Pulmonary artery endothelial cell (primary cell): ENCODE measurements around the gene PARP3. TPM values are rescaled to one million over a fixed set of nuclear protein-coding genes. Genes with fewer than 3 reads are reported as not detected.

Source experiments
- DNase-seq: peaks from one replicate; pipeline ENCODE4 v3.0.0-alpha.2; 2011; ENCODE audit warnings: low read depth, low spot score
- total RNA-seq: library from RNA; depleted of rRNA; stranded (reverse); fragments of >200 nt; gene quantifications from 2 replicates; pipeline ENCODE4 v1.2.3, GENCODE V29; 2014

The PARP3 gene
- total RNA-seq, 1 donor from 2014 or later: 11.7 TPM

- DNase-seq: no peak
These were observed 5.9 kb downstream of the PARP3 start for GRCh38 chr3:51948016-51948580.

GRCh38 chr3:51949121-51949520 is 7.0 kb downstream of the PARP3 start:
- no peak for DNase-seq

GRCh38 chr3:51950899-51951298 is 8.7 kb downstream of the PARP3 start:
- DNase-seq: no peak

DNA sequence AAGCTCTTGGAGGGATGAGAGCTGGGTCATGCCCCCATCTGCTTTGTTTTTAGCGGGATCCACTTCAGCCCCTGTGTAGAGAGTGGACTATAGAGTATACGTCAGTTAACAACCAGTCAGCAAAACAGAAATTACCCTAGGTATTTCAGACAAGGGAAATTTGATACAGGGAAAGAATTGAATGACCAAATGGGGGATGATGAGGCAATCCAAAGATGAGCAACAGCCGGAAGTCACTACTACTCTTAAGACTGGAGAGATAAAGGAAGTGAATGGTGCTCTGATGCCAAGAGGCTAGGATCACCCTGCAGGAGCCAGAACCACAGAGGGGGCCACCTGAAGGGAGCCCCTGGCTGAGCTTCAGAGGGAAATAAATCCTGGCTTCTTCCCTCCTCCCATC is 11.3 kb downstream of the PARP3 start:
- DNase-seq: no peak

DNA sequence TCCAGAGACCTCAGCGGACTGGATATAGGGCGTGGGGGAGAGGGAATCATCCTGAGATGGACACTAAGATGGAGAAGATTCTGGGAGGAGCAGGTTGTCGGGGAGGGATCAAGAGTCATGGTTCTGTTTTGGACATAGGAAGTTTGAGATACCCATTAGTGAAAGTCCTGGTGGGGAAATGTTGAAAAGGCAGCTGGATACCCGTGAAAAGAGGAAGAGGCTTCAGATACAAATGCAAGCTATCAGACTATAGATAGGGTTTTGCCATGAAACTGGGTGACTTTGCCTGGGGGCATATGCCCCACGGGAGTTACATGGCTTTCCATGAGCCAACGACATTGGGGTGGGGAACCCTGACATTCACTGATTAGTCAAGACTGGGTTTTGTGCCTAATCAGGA is 11.9 kb downstream of the PARP3 start:
- DNase-seq: no peak

- no peak for DNase-seq
These were observed 12.6 kb downstream of the PARP3 start for GRCh38 chr3:51954713-51955112.

GRCh38 chr3:51955175-51955892 is 13.2 kb downstream of the PARP3 start, which contains the start of gene GPR62:
Gene GPR62 (plus strand): TSS chr3:51955381. CDS start chr3:51955653, 272 bp downstream.
- no peak for DNase-seq

- no peak for DNase-seq
These were observed 14.0 kb downstream of the PARP3 start for GRCh38 chr3:51955893-51956770.

GRCh38 chr3:51957520-51958205 is 15.5 kb downstream of the PARP3 start:
- DNase-seq: no peak

- DNase-seq: no peak
These were observed 16.7 kb downstream of the PARP3 start for GRCh38 chr3:51958603-51959521.

GRCh38 chr3:51959651-51960050 is 17.5 kb downstream of the PARP3 start:
- DNase-seq: no peak

DNA sequence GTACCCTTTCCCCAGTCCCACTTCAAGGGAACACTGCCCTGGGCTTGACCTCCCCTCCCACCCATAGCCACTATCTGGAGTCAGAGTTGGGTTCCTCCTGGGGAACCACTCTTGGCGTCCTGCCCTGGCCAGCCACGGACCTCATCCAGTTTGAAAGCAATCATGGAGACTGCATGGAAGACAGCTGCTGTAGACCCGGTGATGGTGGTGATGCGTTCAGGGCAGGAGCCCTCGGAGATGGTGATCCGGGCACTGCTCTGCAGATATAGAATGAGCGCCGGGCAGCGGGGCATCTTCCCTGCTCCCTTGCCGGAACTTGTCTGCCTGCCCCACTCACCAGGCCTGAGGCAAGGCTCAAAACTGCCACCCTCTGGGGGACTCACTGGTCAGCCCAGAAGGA is 18.2 kb downstream of the PARP3 start:
- DNase-seq: no peak

DNA sequence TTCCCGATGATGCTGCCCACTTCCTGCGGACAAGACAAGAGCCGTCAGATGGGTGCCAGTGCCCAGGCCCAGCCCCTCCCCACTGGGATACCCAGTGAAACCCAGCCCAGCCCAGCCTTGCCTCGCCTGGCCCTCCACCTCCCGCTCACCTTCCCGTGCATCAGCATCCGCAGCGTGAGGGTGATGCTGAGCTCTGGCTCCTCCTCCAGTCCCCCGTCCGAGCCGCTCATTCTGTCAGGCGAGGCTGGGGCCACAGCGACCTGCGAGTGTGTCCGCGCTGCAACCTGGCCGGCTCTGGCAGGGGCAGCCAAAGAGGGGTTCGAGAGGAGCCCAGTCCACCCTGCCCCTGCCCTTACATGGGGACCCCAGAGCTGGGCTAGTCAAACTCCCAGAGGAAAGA is 18.8 kb downstream of the PARP3 start:
- no peak for DNase-seq

DNA sequence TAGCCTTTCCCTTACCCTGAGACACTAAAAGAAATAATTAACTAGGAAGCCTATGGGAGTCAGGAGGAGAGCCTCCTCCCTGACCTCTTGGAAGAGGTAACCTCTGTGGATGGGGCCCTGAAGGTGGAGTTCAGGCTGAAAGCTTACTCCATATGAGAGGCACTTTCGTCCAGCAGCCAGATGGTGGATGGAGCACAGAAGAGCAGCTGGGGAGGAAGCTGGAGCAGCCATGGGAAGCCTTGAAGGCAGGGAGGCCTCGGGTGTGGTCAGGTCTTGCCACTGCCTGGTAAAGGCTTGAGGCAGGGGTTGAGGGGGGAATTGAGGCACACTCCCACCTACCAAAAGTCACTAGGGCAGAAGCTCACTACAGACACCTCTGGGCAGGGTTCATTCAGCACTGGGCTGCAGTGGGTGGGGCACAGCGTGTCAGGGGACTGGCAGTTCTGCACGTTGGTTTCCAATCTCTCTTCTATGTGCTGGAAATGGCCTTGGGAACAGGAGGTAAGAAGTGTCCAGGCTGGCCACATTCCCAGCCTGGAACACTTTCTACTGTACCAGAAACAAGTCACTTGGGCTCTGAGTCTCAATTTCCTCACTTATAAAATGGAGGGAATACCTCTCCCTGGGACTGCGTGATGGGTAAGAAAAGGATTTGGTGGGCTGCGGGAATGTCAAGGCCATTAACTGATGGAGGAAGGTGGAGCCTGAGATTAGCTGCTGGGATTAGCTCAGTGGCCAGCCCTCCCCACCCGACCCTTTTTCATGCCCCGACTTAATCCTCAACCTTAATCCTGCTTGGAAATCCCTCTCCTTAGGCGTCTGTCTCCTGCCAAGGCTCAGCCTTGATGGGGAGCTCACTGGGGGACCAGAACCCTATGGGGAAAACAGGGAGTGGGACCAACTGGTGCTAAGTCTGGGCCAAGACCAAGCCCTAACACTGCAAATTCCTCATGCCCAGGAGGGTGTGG is 19.7 kb downstream of the PARP3 start:
- DNase-seq: no peak

DNA sequence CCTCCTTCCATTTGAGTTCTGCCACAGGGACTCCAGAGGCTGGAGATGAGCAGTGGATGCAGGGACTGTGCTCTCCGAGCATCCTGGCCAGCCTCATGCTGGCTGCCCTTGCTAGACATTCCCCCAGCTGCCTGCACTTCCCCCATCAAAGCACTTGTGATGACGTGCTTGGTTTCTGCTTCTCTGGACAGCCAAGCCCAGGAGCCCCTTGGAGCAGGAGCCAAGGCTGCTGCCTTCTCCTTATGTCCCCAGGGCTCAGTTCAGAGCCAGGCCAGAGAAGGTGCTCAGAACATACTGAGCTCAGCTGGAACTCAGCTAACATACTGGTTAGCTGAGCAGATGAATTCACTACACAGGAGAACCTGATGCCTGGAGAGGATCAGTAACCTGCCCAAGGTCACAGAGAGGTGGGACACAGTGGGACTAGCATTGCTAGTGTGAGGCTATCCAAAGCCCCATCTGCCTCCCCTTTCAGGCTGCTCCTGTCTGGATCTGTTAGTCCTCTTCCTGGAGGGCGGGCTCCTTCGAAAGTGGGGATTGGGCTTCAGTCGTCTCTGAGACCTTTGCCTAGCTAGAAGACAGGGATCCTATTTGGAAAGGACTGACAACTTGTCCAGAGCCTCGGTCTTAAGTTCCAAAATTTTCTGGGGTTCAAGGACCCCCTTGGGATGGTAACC is 20.8 kb downstream of the PARP3 start:
- no peak for DNase-seq

GRCh38 chr3:51963951-51964451 is 21.8 kb downstream of the PARP3 start:
- DNase-seq: no peak

GRCh38 chr3:51964521-51964920 is 22.4 kb downstream of the PARP3 start:
- DNase-seq: no peak

DNA sequence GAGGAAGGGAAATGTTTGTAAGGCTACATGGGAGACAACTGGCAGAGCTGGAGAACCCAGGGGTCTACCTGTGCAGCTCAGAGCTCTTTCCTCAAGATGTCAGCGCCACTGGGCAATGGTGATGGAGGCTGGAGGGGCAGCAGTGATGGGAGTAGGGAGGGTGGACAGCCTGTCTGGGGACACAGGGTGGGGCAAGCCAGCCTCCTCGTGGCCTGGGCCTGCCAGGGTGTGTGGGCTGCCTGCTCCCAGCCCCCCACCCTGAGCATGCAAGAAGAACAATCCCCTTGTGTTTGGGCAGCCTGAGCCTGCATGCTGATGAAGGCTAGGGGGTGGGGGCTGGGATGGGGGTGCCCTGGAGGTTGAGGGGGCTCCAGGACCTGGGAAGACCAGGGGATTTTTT is 23.9 kb downstream of the PARP3 start:
- no peak for DNase-seq

GRCh38 chr3:51966486-51966885 is 24.3 kb downstream of the PARP3 start:
- DNase-seq: no peak
